Endodermal cell (in vitro differentiated cells): ENCODE results near the gene HAPLN2. TPM values are rescaled to one million over a fixed set of nuclear protein-coding genes. Genes with fewer than 3 reads are reported as not detected.
"Not testable (repeated sequence)": the region's sequence is repeated elsewhere in the genome, so short reads cannot be mapped to it uniquely, and the experiment has no call there.

Source experiments
- DNase-seq: peaks from one replicate; pipeline ENCODE4 v3.0.0-alpha.2; 2017
- H3K27ac ChIP-seq: 2 replicates; pipeline ENCODE4 v1.5.1; 2013; ENCODE audit warnings: mild to moderate bottlenecking, low read depth, low read length, moderate library complexity
- H3K27me3 ChIP-seq: 2 replicates; pipeline ENCODE4 v1.6.1; 2013; ENCODE audit warnings: mild to moderate bottlenecking, low read length, moderate library complexity; ENCODE audit not compliant: insufficient read depth, control insufficient read depth, poor library complexity, severe bottlenecking
- H3K36me3 ChIP-seq: 2 replicates; pipeline ENCODE4 v1.7.0; 2013; ENCODE audit warnings: mild to moderate bottlenecking, low read length, moderate library complexity; ENCODE audit not compliant: control insufficient read depth, insufficient read depth
- H3K4me1 ChIP-seq: one replicate; pipeline ENCODE4 v1.7.0; 2013; ENCODE audit warnings: low read length; ENCODE audit not compliant: control insufficient read depth, insufficient read depth
- H3K4me3 ChIP-seq: 2 replicates; pipeline ENCODE4 v1.5.1; 2013; ENCODE audit warnings: mild to moderate bottlenecking, low read length, moderate library complexity
- H3K9ac ChIP-seq: 2 replicates; pipeline ENCODE4 v1.6.1; 2013; ENCODE audit warnings: mild to moderate bottlenecking, low read length, moderate library complexity; ENCODE audit not compliant: poor library complexity, severe bottlenecking; ENCODE audit errors: extremely low read depth
- H3K9me3 ChIP-seq: 2 replicates; pipeline ENCODE4 v1.6.1; 2013; ENCODE audit warnings: mild to moderate bottlenecking, low read length, moderate library complexity; ENCODE audit not compliant: control insufficient read depth
- H3K27ac Mint-ChIP-seq: 2 replicates; pipeline ENCODE4 v1.8.0; 2020; ENCODE audit warnings: mixed read lengths
- H3K27me3 Mint-ChIP-seq: 2 replicates; pipeline ENCODE4 v1.8.0; 2021; ENCODE audit warnings: mild to moderate bottlenecking, mixed read lengths; ENCODE audit not compliant: insufficient read depth
- H3K36me3 Mint-ChIP-seq: 2 replicates; pipeline ENCODE4 v1.8.0; 2020; ENCODE audit warnings: low read depth, mixed read lengths
- H3K4me1 Mint-ChIP-seq: 2 replicates; pipeline ENCODE4 v1.8.0; 2020; ENCODE audit warnings: mixed read lengths
- H3K4me3 Mint-ChIP-seq: 2 replicates; pipeline ENCODE4 v1.8.0; 2020; ENCODE audit warnings: mild to moderate bottlenecking, moderate library complexity, mixed read lengths
- H3K9me3 Mint-ChIP-seq: 2 replicates; pipeline ENCODE4 v1.8.0; 2020; ENCODE audit warnings: mild to moderate bottlenecking, mixed read lengths
- CTCF ChIP-seq: fragments of 200-600 bp; sonication (generic); conservative IDR thresholded peaks from 2 replicates; pipeline ENCODE4 v1.5.0; 2021; ENCODE audit warnings: antibody characterized with exemption, mild to moderate bottlenecking
- WGBS, 2 experiments: methylation state at CpG; one replicate each; pipeline versions ENCODE4 v1.1.5 to v1.1.7; 2013; ENCODE audit warnings: missing lambda C conversion rate in 2 of 2, mixed read lengths in 1 of 2; ENCODE audit not compliant: insufficient coverage in 1 of 2, insufficient read length in 1 of 2; 5-methylcytosine and 5-hydroxymethylcytosine counted together
- total RNA-seq, 2 donors: library from RNA; stranded (reverse); fragmentation: NEBNext Ultra II Directional in 1 of 2; extraction: Animal tissue kit (Norgen Biotek cat#: 25700) in 1 of 2; gene quantifications; 2 replicates in 1 of 2; 3 replicates in 1 of 2; pipeline ENCODE4 v1.2.1, GENCODE V29; 2021

The HAPLN2 gene
- total RNA-seq, 2 donors from 2014 or later = 0.42 to 2.8 TPM

- no peak for DNase-seq
- Mint-ChIP-seq H3K4me3 (no peak overlapping the region), H3K36me3 (no peaks in the 10 kb centered on the region), H3K4me1 (peaks cover 10% of the 10 kb centered on the region), H3K27ac (no peak overlapping the region), H3K27me3 (peaks cover 7% of the 10 kb centered on the region), H3K9me3 (no peaks in the 10 kb centered on the region)
- WGBS, 2 experiments = 71 to 83% methylated on average over 2 to 4 of the region's 4 CpGs
- H3K36me3 ChIP-seq = no peaks in the 10 kb centered on the region
- H3K4me3 ChIP-seq = no peak overlapping the region
- no peaks in the 10 kb centered on the region for H3K9me3 ChIP-seq
- H3K27me3 ChIP-seq = no peaks in the 10 kb centered on the region
- no peak for TF ChIP-seq CTCF
- H3K4me1 ChIP-seq = no peaks in the 10 kb centered on the region
- H3K9ac ChIP-seq = no peak overlapping the region
- no peak overlapping the region for H3K27ac ChIP-seq
Observed at GRCh38 chr1:156586323-156586722, 32.9 kb upstream of the HAPLN2 start.

GRCh38 chr1:156586892-156587477 is 32.2 kb upstream of the HAPLN2 start:
- Mint-ChIP-seq H3K4me3 (no peak overlapping the region), H3K27me3 (peaks cover 7% of the 10 kb centered on the region), H3K27ac (no peak overlapping the region), H3K36me3 (no peaks in the 10 kb centered on the region), H3K4me1 (peaks cover 10% of the 10 kb centered on the region), H3K9me3 (no peaks in the 10 kb centered on the region)
- TF ChIP-seq CTCF = no peak
- Histone ChIP-seq H3K27me3 (no peaks in the 10 kb centered on the region), H3K27ac (no peak overlapping the region), H3K4me1 (no peaks in the 10 kb centered on the region), H3K4me3 (no peak overlapping the region), H3K36me3 (no peaks in the 10 kb centered on the region), H3K9me3 (no peaks in the 10 kb centered on the region), H3K9ac (no peak overlapping the region)
- WGBS, 2 experiments = 85 to 96% methylated on average over 3 of the region's 3 CpGs
- no peak for DNase-seq

GRCh38 chr1:156587927-156588326 is 31.3 kb upstream of the HAPLN2 start:
- DNase-seq, H3K27ac ChIP-seq, H3K4me3 ChIP-seq, H3K36me3 ChIP-seq, H3K4me3 Mint-ChIP-seq, H3K27me3 Mint-ChIP-seq, H3K4me1 ChIP-seq, H3K9me3 ChIP-seq, H3K9ac ChIP-seq, H3K36me3 Mint-ChIP-seq, H3K27ac Mint-ChIP-seq, H3K27me3 ChIP-seq, H3K9me3 Mint-ChIP-seq: not testable (repeated sequence)
- WGBS, 2 experiments = 94 to 95% methylated on average over 3 to 8 of the region's 8 CpGs
- H3K4me1 Mint-ChIP-seq = peaks cover 13% of the 10 kb centered on the region

GRCh38 chr1:156589546-156589945 is 29.7 kb upstream of the HAPLN2 start:
- TF ChIP-seq CTCF = no peak
- WGBS, 2 experiments = 84 to 100% methylated on average over 1 to 3 of the region's 5 CpGs

More at GRCh38 chr1:156589546-156589945, 29.7 kb upstream of the HAPLN2 start:
- no peak for DNase-seq
- no peaks in the 10 kb centered on the region for H3K9me3 Mint-ChIP-seq
- peaks cover 7% of the 10 kb centered on the region for H3K27me3 Mint-ChIP-seq
- Histone ChIP-seq H3K4me3 (no peak overlapping the region), H3K36me3 (peaks cover 12% of the 10 kb centered on the region), H3K27me3 (no peaks in the 10 kb centered on the region), H3K4me1 (no peaks in the 10 kb centered on the region), H3K9me3 (no peaks in the 10 kb centered on the region), H3K27ac (no peak overlapping the region), H3K9ac (no peak overlapping the region)
- H3K4me1 Mint-ChIP-seq = peaks cover 10% of the 10 kb centered on the region
- H3K4me3 Mint-ChIP-seq = no peak overlapping the region
- H3K36me3 Mint-ChIP-seq = peaks cover 10% of the 10 kb centered on the region
- H3K27ac Mint-ChIP-seq = no peak overlapping the region
